SK-N-MC (cell line): Measurements from ENCODE around the gene PARP6.

Source experiments
- DNase-seq: peaks from one replicate; pipeline ENCODE4 v3.0.0-alpha.2; 2011; ENCODE audit warnings: low read depth, low spot score
- H3K27ac ChIP-seq: fragments of 200-600 bp; sonication (generic); 2 replicates; pipeline ENCODE4 v1.5.1; 2016; ENCODE audit warnings: mixed run types
- H3K36me3 ChIP-seq: fragments of 200-600 bp; sonication (generic); 2 replicates; pipeline ENCODE4 v1.6.1; 2017; ENCODE audit warnings: antibody characterized with exemption, low read length, mixed read lengths; ENCODE audit not compliant: insufficient read depth
- H3K4me3 ChIP-seq: fragments of 200-600 bp; sonication (generic); 2 replicates; pipeline ENCODE4 v1.5.1; 2016
- H3K9ac ChIP-seq: fragments of 200-600 bp; sonication (generic); 2 replicates; pipeline ENCODE4 v1.8.0; 2017; ENCODE audit warnings: mixed run types, mixed read lengths; ENCODE audit not compliant: insufficient read length
- H3K9me3 ChIP-seq: fragments of 200-600 bp; sonication (generic); 2 replicates; pipeline ENCODE4 v1.6.1; 2017; ENCODE audit warnings: low read depth, mild to moderate bottlenecking, antibody characterized with exemption, low read length, moderate library complexity, mixed read lengths
- EZH2 ChIP-seq: fragments of 200-600 bp; sonication (generic); IDR thresholded peaks from one replicate; pipeline ENCODE4 v1.6.1; 2017; ENCODE audit warnings: antibody characterized with exemption
- FOXP2 ChIP-seq: optimal IDR thresholded peaks from 2 replicates; pipeline ENCODE3; 2011; ENCODE audit warnings: mild to moderate bottlenecking, moderate library complexity; ENCODE audit not compliant: insufficient read depth; ENCODE audit errors: extremely low read length, control extremely low read depth
- POLR2AphosphoS5 ChIP-seq: IDR thresholded peaks from 2 replicates; pipeline ENCODE4 v1.6.1; 2012; ENCODE audit warnings: mild to moderate bottlenecking, low read depth, low read length, borderline replicate concordance

Gene PARP6

DNA sequence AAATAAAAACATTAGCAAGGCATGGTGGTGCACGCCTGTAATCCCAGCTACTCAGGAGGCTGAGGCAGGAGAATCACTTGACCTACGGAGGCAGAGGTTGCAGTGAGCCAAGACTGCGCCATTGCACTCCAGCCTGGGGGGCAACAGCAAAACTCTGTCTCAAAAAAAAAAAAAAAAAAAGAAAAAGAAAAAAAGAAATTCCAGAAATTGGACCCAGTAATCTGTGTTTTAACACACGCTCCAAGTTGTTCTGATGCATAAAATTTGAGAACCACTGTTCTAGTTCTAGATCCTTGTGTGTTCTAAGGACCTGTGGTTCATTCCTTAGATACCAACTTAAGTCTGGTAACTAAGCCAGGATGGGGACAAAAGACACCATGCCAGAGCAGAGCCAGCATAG, 2.6 kb downstream of the PARP6 start:
- Histone ChIP-seq H3K9ac (no peak overlapping the region), H3K4me3 (no peak overlapping the region), H3K9me3 (no peaks in the 10 kb centered on the region), H3K27ac (no peak overlapping the region), H3K36me3 (peaks cover 48% of the 10 kb centered on the region)
- no peak for TF ChIP-seq POLR2AphosphoS5
- TF ChIP-seq FOXP2 = no peak
- TF ChIP-seq EZH2 = no peak
- DNase-seq = no peak

DNA sequence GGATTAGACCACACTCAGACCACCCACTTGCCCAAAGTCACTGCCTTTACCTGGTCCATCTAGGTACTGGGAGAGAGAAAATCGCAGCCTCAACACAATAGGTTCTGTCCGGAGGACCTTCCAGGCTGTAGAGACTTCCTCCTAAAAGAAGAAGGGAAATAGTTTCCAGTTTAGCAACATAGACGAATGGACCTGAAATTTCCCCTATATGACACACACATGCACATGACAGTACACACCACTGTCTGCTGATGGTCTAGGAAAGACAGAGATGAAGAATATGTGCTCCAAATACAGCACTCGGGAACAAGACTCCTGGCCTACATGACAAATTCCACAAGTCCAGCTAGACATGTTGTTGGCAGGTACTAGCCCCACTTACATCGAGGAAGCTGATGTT, 7.3 kb downstream of the PARP6 start:
- DNase-seq = no peak
- peaks cover 86% of the 10 kb centered on the region for H3K36me3 ChIP-seq
- H3K9ac ChIP-seq = no peak overlapping the region
- TF ChIP-seq EZH2 = no peak
- no peak for TF ChIP-seq FOXP2
- TF ChIP-seq POLR2AphosphoS5 = no peak
- no peaks in the 10 kb centered on the region for H3K9me3 ChIP-seq
- no peak overlapping the region for H3K4me3 ChIP-seq
- no peak overlapping the region for H3K27ac ChIP-seq

DNA sequence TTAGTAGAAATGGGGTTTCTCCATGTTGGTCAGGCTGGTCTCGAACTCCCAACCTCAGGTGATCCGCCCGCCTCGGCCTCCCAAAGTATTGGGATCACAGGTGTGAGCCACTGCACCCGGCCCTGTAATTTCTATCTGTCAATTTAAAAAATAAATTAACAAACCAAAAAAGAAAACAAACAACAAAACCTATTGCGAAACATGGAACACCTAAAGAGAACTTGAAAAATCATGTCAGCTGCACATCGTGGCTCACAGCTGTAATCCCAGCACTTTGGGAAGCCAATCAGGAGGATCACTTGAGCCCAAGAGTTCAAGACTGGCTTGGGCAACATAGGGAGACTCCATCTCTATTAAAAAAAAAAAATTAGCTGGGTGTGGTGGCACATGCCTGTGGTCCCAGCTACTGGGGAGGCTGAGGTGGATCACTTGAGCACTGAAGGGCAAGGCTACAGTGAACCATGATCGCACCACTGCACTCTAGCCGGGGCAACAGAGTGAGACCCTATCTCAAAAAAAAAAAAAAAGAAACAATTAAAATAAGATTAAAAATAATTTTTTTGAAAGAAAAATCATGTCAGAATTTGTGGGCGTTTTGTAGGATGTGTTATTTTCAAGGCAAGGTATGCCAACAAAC, 19.6 kb downstream of the PARP6 start:
- Histone ChIP-seq H3K9ac (no peak overlapping the region), H3K36me3 (peaks cover 86% of the 10 kb centered on the region)

DNA sequence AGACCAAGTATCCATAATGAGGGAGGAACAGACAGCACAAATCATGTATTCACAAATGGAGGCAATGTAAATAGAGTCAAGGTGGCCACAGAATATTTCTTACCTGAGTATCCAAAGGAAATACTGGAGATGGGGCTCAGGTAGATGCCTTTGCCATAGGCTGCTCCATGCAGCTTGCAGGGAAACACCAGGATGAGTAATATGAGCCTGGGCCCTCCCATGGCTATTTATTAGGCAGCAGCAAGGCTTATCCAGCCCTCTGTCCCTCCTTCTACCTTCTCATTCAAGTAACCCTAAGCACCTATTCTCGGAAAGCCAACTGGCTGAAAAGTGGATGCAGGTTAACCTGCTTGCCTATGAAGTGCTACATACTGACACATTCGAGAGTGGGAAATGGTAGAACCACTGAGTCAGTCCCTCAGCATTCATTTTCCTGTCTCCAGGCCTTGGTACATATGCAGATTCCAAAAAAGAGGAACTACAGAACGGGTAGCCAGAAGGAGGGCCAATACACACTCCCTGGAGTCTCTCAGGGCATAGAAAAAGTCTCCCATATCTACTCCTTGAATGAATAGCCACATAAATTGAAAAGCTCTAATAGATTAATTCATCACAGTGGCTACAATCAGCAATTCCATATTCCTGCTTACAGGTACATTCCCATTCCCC, 23.1 kb downstream of the PARP6 start:
- no peak overlapping the region for H3K4me3 ChIP-seq
- H3K36me3 ChIP-seq = peaks cover 70% of the 10 kb centered on the region
- no peak for TF ChIP-seq EZH2
- no peak for TF ChIP-seq FOXP2
- H3K27ac ChIP-seq = no peak overlapping the region
- no peaks in the 10 kb centered on the region for H3K9me3 ChIP-seq
- DNase-seq = no peak
- no peak overlapping the region for H3K9ac ChIP-seq

More for the DNA sequence above, 19.6 kb downstream of the PARP6 start:
- Histone ChIP-seq H3K27ac (no peak overlapping the region), H3K9me3 (no peaks in the 10 kb centered on the region), H3K4me3 (no peak overlapping the region)
- no peak for DNase-seq
- TF ChIP-seq EZH2 = no peak
- no peak for TF ChIP-seq POLR2AphosphoS5
- no peak for TF ChIP-seq FOXP2

DNA sequence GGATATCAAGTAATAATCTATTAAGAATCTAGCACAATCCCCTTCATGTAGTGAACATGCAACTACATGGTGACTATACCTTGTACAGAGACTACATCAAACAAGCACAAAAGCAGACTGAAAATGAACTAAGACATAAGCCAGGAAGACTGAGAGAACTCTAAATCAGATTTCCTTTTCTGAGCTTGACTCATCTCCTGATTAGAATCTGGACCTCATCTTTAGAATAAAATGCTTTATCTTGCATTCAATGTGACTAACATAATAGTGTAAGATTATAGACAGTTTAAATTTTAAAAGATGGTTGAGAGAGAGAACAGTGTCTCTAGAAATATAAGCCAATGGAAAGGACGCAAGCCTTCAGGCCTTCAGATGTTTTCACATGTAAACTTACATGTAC, 23.8 kb downstream of the PARP6 start:
- DNase-seq = no peak
- Histone ChIP-seq H3K27ac (no peak overlapping the region), H3K9ac (no peak overlapping the region), H3K4me3 (no peak overlapping the region), H3K36me3 (peaks cover 71% of the 10 kb centered on the region), H3K9me3 (no peaks in the 10 kb centered on the region)
- TF ChIP-seq EZH2 = no peak
- no peak for TF ChIP-seq FOXP2
- TF ChIP-seq POLR2AphosphoS5 = no peak

DNA sequence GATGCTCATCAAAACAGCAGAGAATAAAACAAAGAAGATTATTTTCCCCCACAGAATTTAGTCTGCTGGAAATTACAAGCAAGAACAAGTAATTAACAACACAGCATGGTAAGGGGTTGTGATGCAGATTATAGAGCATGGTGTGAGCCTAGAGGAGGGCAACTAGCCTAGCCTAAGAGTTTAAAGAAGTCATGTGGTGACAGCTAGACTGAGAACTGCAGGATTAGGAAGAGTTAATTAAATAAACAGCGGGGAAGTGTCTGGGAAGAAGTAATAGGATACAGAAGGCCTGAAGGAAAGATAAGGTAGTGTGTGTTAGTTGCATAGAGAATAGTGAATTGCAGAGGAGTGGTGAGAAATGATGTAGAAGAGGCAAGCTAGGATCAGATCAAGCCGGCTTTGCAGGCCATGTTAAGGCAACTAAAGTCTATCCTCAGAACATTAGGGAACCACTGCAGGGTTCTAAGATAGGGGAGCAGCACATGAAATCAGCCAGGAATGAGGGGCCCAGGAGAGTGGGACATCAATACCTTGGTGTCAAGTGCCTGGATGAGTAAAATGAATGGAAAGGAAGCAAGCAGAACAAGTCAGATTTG, 29.5 kb downstream of the PARP6 start:
- H3K36me3 ChIP-seq = peaks cover 48% of the 10 kb centered on the region

DNA sequence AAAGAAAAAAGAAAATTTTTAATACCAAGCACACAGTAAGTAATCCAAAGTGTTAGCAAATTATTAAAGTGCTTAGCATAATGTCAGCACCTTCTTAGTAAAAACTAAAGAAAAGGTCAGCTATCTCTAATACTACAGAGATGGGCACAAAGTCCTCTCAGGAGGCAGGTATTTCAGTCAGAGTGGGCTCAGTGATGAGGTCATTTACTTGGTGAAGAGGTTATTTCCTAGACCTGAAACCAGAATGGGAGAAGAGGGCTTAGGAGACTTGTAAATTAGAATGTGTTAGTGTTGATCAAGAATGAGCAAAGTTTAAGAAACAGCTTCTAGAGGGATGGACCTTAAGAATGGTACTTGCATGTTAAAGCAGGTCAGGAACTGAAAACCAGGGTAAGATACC, 32.7 kb downstream of the PARP6 start:
- Histone ChIP-seq H3K9ac (no peak overlapping the region), H3K4me3 (no peak overlapping the region), H3K9me3 (no peaks in the 10 kb centered on the region), H3K27ac (no peak overlapping the region), H3K36me3 (peaks cover 40% of the 10 kb centered on the region)
- TF ChIP-seq POLR2AphosphoS5 (no peak), FOXP2 (no peak), EZH2 (no peak)
- DNase-seq = no peak

More for the DNA sequence above, 29.5 kb downstream of the PARP6 start:
- H3K27ac ChIP-seq = no peak overlapping the region
- TF ChIP-seq EZH2 = no peak
- no peak for TF ChIP-seq FOXP2
- no peak for TF ChIP-seq POLR2AphosphoS5
- H3K4me3 ChIP-seq = no peak overlapping the region
- DNase-seq = no peak
- H3K9me3 ChIP-seq = no peaks in the 10 kb centered on the region
- no peak overlapping the region for H3K9ac ChIP-seq

DNA sequence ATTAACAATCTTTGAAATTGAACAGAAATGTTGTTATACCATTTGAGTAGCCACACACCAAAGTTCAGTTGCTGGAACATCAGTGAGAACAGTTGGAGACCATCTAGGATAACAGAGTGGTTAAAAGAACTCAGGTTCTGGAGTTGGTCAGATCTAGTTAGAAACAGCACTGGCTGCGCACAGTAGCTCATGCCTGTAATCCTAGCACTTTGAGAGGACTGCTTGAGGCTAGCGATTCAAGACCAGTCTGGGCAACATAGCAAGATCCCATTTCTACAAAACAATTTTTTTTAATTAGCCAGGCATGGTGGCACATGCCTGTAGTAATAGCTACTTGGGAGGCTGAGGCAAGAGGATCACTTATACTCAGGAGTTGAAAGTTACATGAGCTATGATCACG, 33.8 kb downstream of the PARP6 start:
- DNase-seq = no peak
- Histone ChIP-seq H3K4me3 (no peak overlapping the region), H3K27ac (peak overlapping the region; percentile 4; the same call in 1 of the 2 replicates), H3K36me3 (peaks cover 29% of the 10 kb centered on the region), H3K9ac (no peak overlapping the region), H3K9me3 (no peaks in the 10 kb centered on the region)
- no peak for TF ChIP-seq EZH2
- TF ChIP-seq POLR2AphosphoS5 = no peak
- TF ChIP-seq FOXP2 = no peak
